CD4-positive, alpha-beta T cell (primary cell): ENCODE measurements around the gene BOD1. TPM values are rescaled to one million over a fixed set of nuclear protein-coding genes. Genes with fewer than 3 reads are reported as not detected.

Experiments used
- ATAC-seq: fragments of 200-7000 bp; cut with Tn5 transposase; one replicate; pipeline ENCODE4 v1.10.0; 2022; ENCODE audit warnings: mild to moderate bottlenecking; ENCODE audit not compliant: poor library complexity
- CTCF ChIA-PET: fragments of 350-600 bp; sonication (Branson Sonifier 250); formaldehyde crosslinking; loops from one replicate; lab custom pipeline; 2021; ENCODE audit warnings: antibody characterized with exemption, inconsistent platforms; lab: Charles Lee
- POLR2A ChIA-PET: fragments of 350-600 bp; sonication (Branson Sonifier 250); formaldehyde crosslinking; loops from one replicate; lab custom pipeline; 2021; ENCODE audit warnings: antibody characterized with exemption, inconsistent platforms; lab: Charles Lee
- DNase-seq, 14 experiments: peaks; one replicate each; pipeline ENCODE4 v3.0.0-alpha.2; 2013 to 2020; ENCODE audit warnings: mixed read lengths in 2 of 14
- H3K27ac ChIP-seq, 2 donors: one replicate each; pipeline versions ENCODE4 v1.5.1 to v1.7.0; 2013; ENCODE audit warnings: low read length in 2 of 2, low read depth in 1 of 2, mild to moderate bottlenecking in 1 of 2
- H3K27me3 ChIP-seq, 2 experiments: 1 replicate in 1 of 2; 2 replicates in 1 of 2; pipeline versions ENCODE4 v1.6.1 to v1.7.0; 2013; ENCODE audit warnings: low read length in 2 of 2, control low read depth in 1 of 2, mild to moderate bottlenecking in 1 of 2, moderate library complexity in 1 of 2; ENCODE audit not compliant: insufficient read depth in 2 of 2, control insufficient read depth in 1 of 2
- H3K36me3 ChIP-seq: one replicate; pipeline ENCODE4 v1.6.1; 2013; ENCODE audit warnings: low read length, control low read depth; ENCODE audit not compliant: insufficient read depth
- H3K4me1 ChIP-seq: one replicate; pipeline ENCODE4 v1.6.1; 2013; ENCODE audit warnings: low read length, control low read depth; ENCODE audit not compliant: insufficient read depth
- H3K4me3 ChIP-seq: one replicate; pipeline ENCODE4 v1.5.1; 2013; ENCODE audit warnings: mild to moderate bottlenecking, low read length, moderate library complexity
- H3K9me3 ChIP-seq, 2 experiments: 1 replicate in 1 of 2; 2 replicates in 1 of 2; pipeline versions ENCODE4 v1.6.1 to v1.7.0; 2013; ENCODE audit warnings: low read length in 2 of 2, mild to moderate bottlenecking in 2 of 2, control low read depth in 1 of 2, moderate library complexity in 1 of 2; ENCODE audit not compliant: control insufficient read depth in 1 of 2, insufficient read depth in 1 of 2
- H3K27ac Mint-ChIP-seq: one replicate; pipeline ENCODE4 v1.8.0; 2020; ENCODE audit warnings: mixed read lengths
- H3K27me3 Mint-ChIP-seq: one replicate; pipeline ENCODE4 v1.8.0; 2021; ENCODE audit warnings: mixed read lengths
- H3K36me3 Mint-ChIP-seq: one replicate; pipeline ENCODE4 v1.8.0; 2021; ENCODE audit warnings: low read depth, mixed read lengths
- H3K4me1 Mint-ChIP-seq: one replicate; pipeline ENCODE4 v1.8.0; 2021; ENCODE audit warnings: low read depth, mixed read lengths
- H3K4me3 Mint-ChIP-seq: one replicate; pipeline ENCODE4 v1.8.0; 2020; ENCODE audit warnings: mild to moderate bottlenecking, mixed read lengths
- H3K9me3 Mint-ChIP-seq: one replicate; pipeline ENCODE4 v1.8.0; 2020; ENCODE audit warnings: mixed read lengths
- CTCF ChIP-seq: fragments of 200-600 bp; IDR thresholded peaks from one replicate; pipeline ENCODE4 v1.8.0; 2022; ENCODE audit warnings: antibody characterized with exemption, mild to moderate bottlenecking
- intact Hi-C, 2 experiments: fragments of 100-400 bp; cut with DNase I in 1 of 2; cut with micrococcal nuclease in 1 of 2; formaldehyde crosslinking; loops; one replicate each; pipeline versions ENCODE4 v1.15.1 to v1.9.0; 2023 to 2025; cut with DNase I, micrococcal nuclease
- total RNA-seq, 174 experiments: library from RNA in 2 of 174; stranded (reverse) in 2 of 174; gene quantifications; one replicate each; pipeline ENCODE4 v1.2.3 and lab custom pipeline; 2021 to 2026

Gene BOD1
- total RNA-seq, 2 experiments from 2014 or later: 20.6 to 20.9 TPM

GRCh38 chr5:173627860-173628392 is 11.5 kb upstream of the BOD1 start:
- DNase-seq (no peak), ATAC-seq (no peak)
- peaks cover 13% of the 10 kb centered on the region for H3K27me3 Mint-ChIP-seq
- ChIA-PET POLR2A (no interaction called here), CTCF (no interaction called here)
- Histone ChIP-seq H3K9me3 (no peaks in the 10 kb centered on the region), H3K4me3 (no peak overlapping the region), H3K27me3 (peaks cover 0 to 4% of the 10 kb centered on the region in 2 experiments), H3K4me1 (no peaks in the 10 kb centered on the region), H3K36me3 (no peaks in the 10 kb centered on the region), H3K27ac (no peak overlapping the region)
- TF ChIP-seq CTCF: no peak
- no peak overlapping the region for H3K27ac Mint-ChIP-seq
- no peaks in the 10 kb centered on the region for H3K9me3 Mint-ChIP-seq
- H3K4me3 Mint-ChIP-seq: no peak overlapping the region
- intact Hi-C loops: no loop called here
- H3K36me3 Mint-ChIP-seq: no peaks in the 10 kb centered on the region
- no peaks in the 10 kb centered on the region for H3K4me1 Mint-ChIP-seq

GRCh38 chr5:173627271-173627670 is 10.8 kb upstream of the BOD1 start:
- intact Hi-C loops: no loop called here
- no peak overlapping the region for H3K27ac Mint-ChIP-seq
- peaks cover 0 to 4% of the 10 kb centered on the region in 2 experiments for H3K27me3 ChIP-seq

GRCh38 chr5:173626505-173626820 is 10.0 kb upstream of the BOD1 start:
- H3K4me3 Mint-ChIP-seq: no peak overlapping the region
- H3K36me3 ChIP-seq: no peaks in the 10 kb centered on the region
- H3K4me3 ChIP-seq: no peak overlapping the region
- H3K4me1 ChIP-seq: no peaks in the 10 kb centered on the region
- H3K27me3 Mint-ChIP-seq: peaks cover 9% of the 10 kb centered on the region
- H3K9me3 Mint-ChIP-seq: no peaks in the 10 kb centered on the region
- H3K27ac ChIP-seq: no peak overlapping the region
- no peaks in the 10 kb centered on the region for H3K4me1 Mint-ChIP-seq
- CTCF ChIA-PET: no interaction called here
- POLR2A ChIA-PET: no interaction called here
- peaks cover 0 to 4% of the 10 kb centered on the region in 2 experiments for H3K27me3 ChIP-seq
- no peak for DNase-seq
- no peaks in the 10 kb centered on the region for H3K36me3 Mint-ChIP-seq
- H3K9me3 ChIP-seq: no peaks in the 10 kb centered on the region
- no peak overlapping the region for H3K27ac Mint-ChIP-seq
- intact Hi-C loops: no loop called here
- no peak for TF ChIP-seq CTCF
- no peak for ATAC-seq

More at GRCh38 chr5:173627271-173627670, 10.8 kb upstream of the BOD1 start:
- Mint-ChIP-seq H3K36me3 (no peaks in the 10 kb centered on the region), H3K27me3 (peaks cover 13% of the 10 kb centered on the region), H3K4me1 (no peaks in the 10 kb centered on the region), H3K4me3 (no peak overlapping the region), H3K9me3 (no peaks in the 10 kb centered on the region)
- no peaks in the 10 kb centered on the region for H3K36me3 ChIP-seq
- ATAC-seq (no peak), DNase-seq (no peak)
- no peak overlapping the region for H3K27ac ChIP-seq
- H3K4me1 ChIP-seq: no peaks in the 10 kb centered on the region
- ChIA-PET CTCF (no interaction called here), POLR2A (no interaction called here)
- H3K4me3 ChIP-seq: no peak overlapping the region
- no peak for TF ChIP-seq CTCF
- no peaks in the 10 kb centered on the region for H3K9me3 ChIP-seq
